AG20443 (cell line): ENCODE data around the gene SUSD3.
A peak's percentile ranks its signal among the peaks of the same experiment; 100 is the strongest.

Experiments used
- DNase-seq: peaks from one replicate; pipeline ENCODE4 v3.0.0; 2012; ENCODE audit warnings: low spot score, mixed read lengths

Gene SUSD3

GRCh38 chr9:93052791-93053540 is 5.5 kb upstream of the SUSD3 start:
- no peak for DNase-seq

GRCh38 chr9:93053781-93054331 is 4.6 kb upstream of the SUSD3 start:
- no peak for DNase-seq

DNA sequence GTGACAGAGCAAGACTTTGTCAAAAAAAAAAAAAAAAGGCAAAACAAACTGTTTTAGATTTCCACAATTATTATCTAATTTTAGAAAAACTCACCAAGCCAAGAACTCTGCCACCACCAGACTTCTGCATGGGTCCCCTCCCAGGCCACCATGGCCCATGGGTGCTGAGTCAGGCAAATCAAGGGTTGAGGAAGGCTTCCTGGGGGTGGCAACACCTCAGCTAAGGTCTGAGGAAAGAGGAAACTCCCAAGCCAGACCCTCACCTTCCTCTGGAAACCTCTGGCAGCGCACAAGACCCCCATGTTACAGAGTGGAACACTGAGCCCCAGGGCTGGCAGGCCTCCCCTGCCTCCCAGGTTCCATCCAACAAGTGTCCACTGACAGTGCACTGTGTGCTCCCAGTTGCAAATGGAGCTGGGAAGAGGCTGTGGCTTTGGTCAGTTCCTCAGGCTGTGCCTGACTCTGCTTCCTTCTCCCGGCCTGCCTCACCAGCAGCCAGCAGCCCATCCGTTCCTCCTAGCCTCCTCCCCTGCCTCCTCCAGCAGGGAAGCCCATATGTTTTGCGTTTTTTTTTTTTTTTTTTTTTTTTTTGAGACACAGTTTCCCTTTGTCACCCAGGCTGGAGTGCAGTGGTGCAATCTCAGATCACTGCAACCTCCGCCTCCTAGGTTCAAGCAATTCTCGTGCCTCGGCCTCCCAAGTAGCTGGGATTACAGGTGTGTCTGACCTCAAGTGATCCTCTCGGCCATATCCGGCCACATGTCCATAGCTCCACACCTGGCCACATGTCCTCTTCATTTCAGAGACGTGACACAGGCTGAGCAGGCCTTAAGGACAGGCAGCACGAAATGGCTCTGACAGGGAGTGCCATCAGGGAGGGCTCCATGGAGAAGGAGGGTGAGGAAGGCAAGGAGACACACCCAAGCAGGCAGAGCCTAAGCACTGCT is 3.5 kb upstream of the SUSD3 start:
- DNase-seq: no peak

GRCh38 chr9:93057042-93057702 is 1.3 kb upstream of the SUSD3 start:
- DNase-seq: no peak

GRCh38 chr9:93057703-93058354 is 672 bp upstream of the SUSD3 start:
- no peak for DNase-seq

DNA sequence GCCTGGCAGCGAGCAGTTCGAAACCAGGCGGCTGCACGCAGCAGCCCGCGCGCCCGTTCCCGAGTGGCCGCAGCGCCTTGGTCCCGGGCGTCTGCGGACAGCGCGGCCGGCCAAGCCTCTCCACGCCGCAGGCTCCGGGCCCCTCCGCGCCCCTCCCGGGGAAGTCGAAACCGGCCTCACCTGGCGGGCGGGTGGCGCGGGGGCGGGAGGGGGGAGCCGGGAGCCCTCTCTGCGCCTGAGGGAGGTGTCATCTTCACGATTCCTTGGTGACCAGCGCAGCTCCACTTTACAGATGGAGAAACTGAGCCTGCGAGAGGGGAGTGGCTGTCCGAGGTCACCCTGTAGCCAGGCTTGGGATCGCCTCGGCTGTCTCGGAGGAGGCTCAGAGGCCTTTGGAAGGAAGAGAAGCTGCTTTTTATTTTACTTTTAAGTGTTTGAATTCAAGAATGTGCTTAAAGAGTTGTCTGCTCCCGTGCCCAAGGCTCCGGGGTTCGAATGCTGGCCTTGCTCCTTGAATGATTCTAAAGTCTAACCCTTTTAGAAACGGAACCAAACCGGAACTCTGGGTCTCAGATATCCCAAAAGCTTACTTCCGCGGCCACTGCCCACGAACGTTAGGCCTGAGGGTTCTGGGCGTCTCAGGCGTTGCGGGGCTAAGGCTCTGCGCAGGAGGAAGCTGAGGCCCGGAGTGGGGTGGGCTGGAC is 662 bp downstream of the SUSD3 start:
- no peak for DNase-seq

- no peak for DNase-seq
Measured at GRCh38 chr9:93059715-93060578, 1.4 kb downstream of the SUSD3 start.

GRCh38 chr9:93060746-93061259 is 2.3 kb downstream of the SUSD3 start:
- peak; percentile 70 for DNase-seq

GRCh38 chr9:93061260-93061751 is 2.8 kb downstream of the SUSD3 start:
- DNase-seq: no peak

DNA sequence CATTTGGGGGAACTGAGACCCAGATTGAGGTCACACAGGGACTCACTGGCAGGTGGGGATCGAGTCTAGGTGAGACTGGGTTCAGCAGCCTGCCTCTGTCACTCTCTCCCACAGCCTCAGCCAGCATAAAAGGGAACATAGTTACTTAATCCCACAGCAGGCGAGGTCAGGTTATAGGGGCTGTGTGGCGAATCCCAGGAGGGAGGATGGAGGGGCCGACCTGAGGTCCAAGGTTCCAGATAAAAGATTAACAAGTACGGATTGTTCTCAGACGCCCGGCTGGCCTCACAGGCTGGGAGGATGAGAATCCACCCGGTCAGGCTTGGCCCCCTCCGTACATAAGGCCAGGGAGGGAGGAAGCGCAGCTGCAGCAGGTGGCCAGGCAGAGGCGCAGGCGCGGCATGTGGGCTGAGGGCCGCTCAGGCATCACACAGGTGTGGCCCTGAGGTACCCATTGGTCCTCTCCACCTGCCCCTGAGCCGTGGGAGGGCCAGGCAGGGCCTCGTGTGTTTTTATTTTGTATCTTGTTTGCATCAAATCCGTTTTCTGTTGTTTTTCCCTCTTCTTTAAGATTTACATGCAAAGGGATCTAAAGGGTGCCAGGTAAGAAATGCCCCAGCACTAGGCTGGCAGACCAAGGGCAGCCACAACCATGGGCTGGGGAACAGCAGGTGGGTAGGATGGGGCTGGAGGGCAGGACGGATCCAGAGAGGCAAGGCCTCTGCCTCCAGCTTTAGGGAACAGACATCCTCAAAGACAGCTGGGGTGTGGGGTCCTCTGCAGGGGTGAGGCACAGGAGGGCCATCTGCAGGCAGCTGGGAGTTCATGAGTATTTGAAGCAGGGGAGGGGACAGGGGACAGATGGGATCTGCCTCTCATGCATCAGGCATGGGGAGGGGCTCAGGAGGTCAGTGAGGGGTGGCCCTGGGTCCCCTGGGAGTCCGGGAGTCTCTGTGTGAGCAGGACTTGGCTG is 3.6 kb downstream of the SUSD3 start:
- DNase-seq: no peak

DNA sequence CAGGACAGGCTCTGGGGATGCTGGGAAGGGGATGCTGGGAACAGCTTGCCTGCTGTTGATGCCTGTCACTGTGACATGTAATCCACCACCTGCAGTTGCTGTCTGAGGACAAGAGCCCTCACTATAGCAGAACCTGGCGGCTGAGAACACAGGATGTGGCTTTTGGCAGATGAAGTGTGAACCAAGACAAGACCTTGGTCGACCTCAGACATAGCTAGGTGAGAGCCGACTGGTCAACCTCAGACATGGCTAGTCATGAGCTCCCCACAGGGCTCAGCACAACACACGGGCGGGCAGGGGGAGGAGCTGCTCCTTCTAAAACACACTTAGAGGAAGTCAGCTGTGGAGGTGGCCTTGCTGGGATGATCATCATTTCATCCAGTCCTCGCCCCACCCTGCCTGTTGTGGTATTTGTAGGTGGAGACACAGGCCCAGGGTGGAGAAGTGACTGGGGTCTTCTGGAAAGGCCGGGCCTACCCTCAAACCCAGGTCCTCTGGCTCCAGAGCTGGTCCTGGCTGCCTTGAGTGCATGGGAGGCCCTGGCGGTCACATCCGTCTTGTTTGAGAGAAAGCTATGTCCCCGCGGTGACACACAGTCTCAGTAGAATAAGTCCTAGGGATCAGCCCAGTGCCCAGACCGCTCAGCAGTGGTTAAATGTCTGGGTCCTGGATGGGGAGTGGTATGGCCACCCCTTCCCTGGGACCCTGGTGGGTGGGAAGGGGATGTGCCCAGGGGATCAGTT is 6.1 kb downstream of the SUSD3 start:
- no peak for DNase-seq

- DNase-seq: no peak
Measured at GRCh38 chr9:93065135-93065720, 6.7 kb downstream of the SUSD3 start.

DNA sequence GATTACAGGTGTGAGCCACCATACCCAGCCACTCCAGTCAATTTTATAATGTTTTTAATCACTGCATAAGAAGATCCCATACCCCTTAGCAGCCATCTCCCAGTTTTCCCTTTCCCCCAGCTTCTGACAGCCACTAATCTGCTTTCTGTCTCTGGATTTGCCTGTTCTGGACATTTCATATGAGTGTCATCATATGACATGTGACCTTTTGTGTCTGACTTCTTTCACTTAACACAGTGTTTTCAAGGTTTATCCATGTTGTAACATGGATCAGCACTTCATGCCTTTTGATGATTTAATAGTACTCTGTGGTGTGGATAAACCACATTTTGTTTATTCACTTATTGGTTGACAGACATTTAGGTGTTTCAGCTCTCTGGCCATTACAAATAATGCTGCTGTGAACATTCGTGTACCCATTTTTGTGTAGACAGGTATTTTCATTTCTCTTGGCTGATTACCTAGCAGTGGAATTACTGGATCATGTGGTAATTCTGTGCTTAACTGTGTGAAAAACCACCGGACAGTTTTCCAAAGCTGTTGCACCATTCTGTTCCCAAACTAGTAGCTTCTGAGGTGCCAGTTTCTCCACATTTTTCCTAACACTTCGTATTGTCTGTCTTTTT is 8.6 kb downstream of the SUSD3 start:
- DNase-seq: no peak

DNA sequence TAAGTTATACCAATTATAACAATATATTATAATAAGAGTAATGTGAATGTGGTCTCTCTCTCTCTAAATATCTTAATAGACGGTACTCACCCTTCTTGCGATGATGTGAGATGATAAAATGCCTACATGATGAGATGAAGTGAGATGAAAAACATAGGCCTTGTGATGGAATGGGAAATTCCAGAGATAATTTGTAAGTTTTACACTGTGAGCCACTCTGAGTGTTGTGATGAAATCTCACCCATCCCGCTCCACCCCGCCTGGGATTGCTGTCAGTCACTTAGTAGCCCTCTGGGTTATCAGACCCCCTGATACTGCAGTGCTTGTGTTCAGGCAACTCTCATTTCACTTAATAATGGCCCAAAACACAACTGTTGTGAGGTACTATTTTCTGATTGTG is 10.5 kb downstream of the SUSD3 start:
- no peak for DNase-seq

- DNase-seq: peak; percentile 44
Measured at GRCh38 chr9:93071464-93071863, 13.0 kb downstream of the SUSD3 start.

DNA sequence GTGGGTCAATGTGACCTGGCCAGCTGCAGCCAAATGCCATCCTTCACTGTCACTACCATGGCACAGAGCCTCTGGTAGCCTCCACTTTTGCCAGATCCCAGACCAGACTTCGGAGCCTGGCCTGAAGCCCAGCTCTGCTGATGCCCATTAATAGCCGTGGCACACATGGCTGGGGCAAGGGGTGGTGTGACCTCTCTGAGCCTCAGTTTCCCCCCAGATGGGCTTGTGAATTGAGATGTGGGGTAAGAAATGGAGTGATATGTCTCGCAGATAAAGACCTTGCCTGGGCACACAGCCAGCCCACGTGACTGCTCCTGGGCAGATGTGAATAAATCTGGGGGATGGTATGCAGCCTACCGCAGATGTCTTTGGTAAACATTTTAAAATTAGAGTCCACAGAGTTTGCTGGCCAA is 13.9 kb downstream of the SUSD3 start:
- no peak for DNase-seq
